Measurements from ENCODE around the gene YWHAH.

DNA sequence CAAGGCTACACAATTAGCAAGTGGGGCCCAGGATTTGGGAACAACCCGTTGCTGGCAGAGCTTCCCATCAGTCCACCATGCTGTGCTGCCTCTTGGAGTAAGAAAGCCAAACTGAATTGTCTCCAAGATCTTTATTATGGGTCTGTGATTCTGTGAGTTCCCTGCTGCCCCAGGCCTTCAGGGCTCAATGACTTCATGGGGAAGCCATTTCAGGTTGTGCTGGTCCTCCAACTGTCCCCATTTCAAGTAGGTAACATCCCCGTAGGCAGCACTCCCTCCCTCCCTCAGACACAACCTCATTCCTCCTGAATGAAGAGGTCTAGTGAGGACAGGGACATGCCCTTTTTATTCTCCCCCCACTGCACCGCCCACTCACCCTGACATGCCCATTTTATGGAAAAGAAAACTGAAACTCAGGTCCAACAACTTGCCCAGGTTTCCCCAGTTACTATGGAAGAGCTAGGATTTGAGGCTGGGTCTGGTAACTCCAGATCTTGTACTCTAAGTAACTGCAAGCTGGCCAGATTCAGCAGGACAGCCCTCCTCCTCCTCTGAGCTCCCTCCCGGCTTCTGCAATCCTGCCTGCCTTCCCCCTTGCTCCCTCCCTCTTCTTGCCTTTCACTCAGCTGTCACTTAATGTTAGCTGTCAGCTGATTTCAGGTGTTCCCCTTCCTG is 8.2 kb upstream of the YWHAH start:
- no peak for TF ChIP-seq POLR2A (IDR thresholded peaks at IDR 0.05; ENCODE audit: low read depth, low read length)
- TF ChIP-seq, protein P1, sequence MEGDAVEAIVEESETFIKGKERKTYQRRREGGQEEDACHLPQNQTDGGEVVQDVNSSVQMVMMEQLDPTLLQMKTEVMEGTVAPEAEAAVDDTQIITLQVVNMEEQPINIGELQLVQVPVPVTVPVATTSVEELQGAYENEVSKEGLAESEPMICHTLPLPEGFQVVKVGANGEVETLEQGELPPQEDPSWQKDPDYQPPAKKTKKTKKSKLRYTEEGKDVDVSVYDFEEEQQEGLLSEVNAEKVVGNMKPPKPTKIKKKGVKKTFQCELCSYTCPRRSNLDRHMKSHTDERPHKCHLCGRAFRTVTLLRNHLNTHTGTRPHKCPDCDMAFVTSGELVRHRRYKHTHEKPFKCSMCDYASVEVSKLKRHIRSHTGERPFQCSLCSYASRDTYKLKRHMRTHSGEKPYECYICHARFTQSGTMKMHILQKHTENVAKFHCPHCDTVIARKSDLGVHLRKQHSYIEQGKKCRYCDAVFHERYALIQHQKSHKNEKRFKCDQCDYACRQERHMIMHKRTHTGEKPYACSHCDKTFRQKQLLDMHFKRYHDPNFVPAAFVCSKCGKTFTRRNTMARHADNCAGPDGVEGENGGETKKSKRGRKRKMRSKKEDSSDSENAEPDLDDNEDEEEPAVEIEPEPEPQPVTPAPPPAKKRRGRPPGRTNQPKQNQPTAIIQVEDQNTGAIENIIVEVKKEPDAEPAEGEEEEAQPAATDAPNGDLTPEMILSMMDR (conservative IDR thresholded peaks at IDR 0.05; ENCODE audit: low read depth, low read length): no peak
- TF ChIP-seq, protein P2, sequence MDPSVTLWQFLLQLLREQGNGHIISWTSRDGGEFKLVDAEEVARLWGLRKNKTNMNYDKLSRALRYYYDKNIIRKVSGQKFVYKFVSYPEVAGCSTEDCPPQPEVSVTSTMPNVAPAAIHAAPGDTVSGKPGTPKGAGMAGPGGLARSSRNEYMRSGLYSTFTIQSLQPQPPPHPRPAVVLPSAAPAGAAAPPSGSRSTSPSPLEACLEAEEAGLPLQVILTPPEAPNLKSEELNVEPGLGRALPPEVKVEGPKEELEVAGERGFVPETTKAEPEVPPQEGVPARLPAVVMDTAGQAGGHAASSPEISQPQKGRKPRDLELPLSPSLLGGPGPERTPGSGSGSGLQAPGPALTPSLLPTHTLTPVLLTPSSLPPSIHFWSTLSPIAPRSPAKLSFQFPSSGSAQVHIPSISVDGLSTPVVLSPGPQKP (IDR thresholded peaks at IDR 0.05; ENCODE audit: borderline replicate concordance, low read depth, low read length): no peak
- no peak for TF ChIP-seq MAFK (IDR thresholded peaks at IDR 0.05; ENCODE audit: low read depth, low read length)
- TF ChIP-seq BHLHE40 (IDR thresholded peaks at IDR 0.05; ENCODE audit: low read depth, low read length): no peak
- TF ChIP-seq MXI1 (IDR thresholded peaks at IDR 0.05; ENCODE audit: borderline replicate concordance, low read depth, low read length): no peak
- no peak for TF ChIP-seq SMC3 (IDR thresholded peaks at IDR 0.05; ENCODE audit: low read depth, low read length)
- no peak for TF ChIP-seq MAZ (IDR thresholded peaks at IDR 0.05; ENCODE audit: borderline replicate concordance, low read depth, low read length)
